ENCODE measurements around the gene GPR142.

GPR142 gene

GRCh38 chr17:74369665-74370490, 2.6 kb downstream of the GPR142 start:
- ATAC-seq: no peak
- no peak for TF ChIP-seq OSR1 (CRISPR knock-in tag; IDR thresholded peaks at IDR 0.05)
- no peak for TF ChIP-seq TCF4 (CRISPR knock-in tag; IDR thresholded peaks at IDR 0.05; ENCODE audit: borderline replicate concordance)
- TF ChIP-seq GLIS3 (CRISPR knock-in tag; IDR thresholded peaks at IDR 0.05): no peak
- no peak for TF ChIP-seq ZC3H10 (CRISPR knock-in tag; IDR thresholded peaks at IDR 0.05)
- TF ChIP-seq POU6F1 (CRISPR knock-in tag; IDR thresholded peaks at IDR 0.05; ENCODE audit: borderline replicate concordance, low read depth): no peak
- TF ChIP-seq CREB5 (CRISPR knock-in tag; IDR thresholded peaks at IDR 0.05; ENCODE audit: low read depth): no peak
- TF ChIP-seq PATZ1 (CRISPR knock-in tag; IDR thresholded peaks at IDR 0.05; ENCODE audit: borderline replicate concordance): no peak
- no peak for TF ChIP-seq ZNF70 (CRISPR knock-in tag; IDR thresholded peaks at IDR 0.05)
- no peak for TF ChIP-seq ZNF8 (CRISPR knock-in tag; IDR thresholded peaks at IDR 0.05)
- TF ChIP-seq ISL1 (CRISPR knock-in tag; IDR thresholded peaks at IDR 0.05): no peak
- no peak for TF ChIP-seq BACH2 (CRISPR knock-in tag; IDR thresholded peaks at IDR 0.05; ENCODE audit: borderline replicate concordance)
- TF ChIP-seq, protein P1, sequence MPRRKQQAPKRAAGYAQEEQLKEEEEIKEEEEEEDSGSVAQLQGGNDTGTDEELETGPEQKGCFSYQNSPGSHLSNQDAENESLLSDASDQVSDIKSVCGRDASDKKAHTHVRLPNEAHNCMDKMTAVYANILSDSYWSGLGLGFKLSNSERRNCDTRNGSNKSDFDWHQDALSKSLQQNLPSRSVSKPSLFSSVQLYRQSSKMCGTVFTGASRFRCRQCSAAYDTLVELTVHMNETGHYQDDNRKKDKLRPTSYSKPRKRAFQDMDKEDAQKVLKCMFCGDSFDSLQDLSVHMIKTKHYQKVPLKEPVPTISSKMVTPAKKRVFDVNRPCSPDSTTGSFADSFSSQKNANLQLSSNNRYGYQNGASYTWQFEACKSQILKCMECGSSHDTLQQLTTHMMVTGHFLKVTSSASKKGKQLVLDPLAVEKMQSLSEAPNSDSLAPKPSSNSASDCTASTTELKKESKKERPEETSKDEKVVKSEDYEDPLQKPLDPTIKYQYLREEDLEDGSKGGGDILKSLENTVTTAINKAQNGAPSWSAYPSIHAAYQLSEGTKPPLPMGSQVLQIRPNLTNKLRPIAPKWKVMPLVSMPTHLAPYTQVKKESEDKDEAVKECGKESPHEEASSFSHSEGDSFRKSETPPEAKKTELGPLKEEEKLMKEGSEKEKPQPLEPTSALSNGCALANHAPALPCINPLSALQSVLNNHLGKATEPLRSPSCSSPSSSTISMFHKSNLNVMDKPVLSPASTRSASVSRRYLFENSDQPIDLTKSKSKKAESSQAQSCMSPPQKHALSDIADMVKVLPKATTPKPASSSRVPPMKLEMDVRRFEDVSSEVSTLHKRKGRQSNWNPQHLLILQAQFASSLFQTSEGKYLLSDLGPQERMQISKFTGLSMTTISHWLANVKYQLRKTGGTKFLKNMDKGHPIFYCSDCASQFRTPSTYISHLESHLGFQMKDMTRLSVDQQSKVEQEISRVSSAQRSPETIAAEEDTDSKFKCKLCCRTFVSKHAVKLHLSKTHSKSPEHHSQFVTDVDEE (CRISPR knock-in tag; IDR thresholded peaks at IDR 0.05): no peak
- TF ChIP-seq ZFP3 (CRISPR knock-in tag; IDR thresholded peaks at IDR 0.05): no peak
- TF ChIP-seq ESRRG (CRISPR knock-in tag; IDR thresholded peaks at IDR 0.05): no peak
- TF ChIP-seq ARNTL (CRISPR knock-in tag; IDR thresholded peaks at IDR 0.05; ENCODE audit: borderline replicate concordance, low read depth): no peak
- TF ChIP-seq SNAI2 (CRISPR knock-in tag; IDR thresholded peaks at IDR 0.05): no peak
- TF ChIP-seq ZNF565 (CRISPR knock-in tag; conservative IDR thresholded peaks at IDR 0.05; ENCODE audit: low read depth): no peak
- TF ChIP-seq CSRNP3 (CRISPR knock-in tag; IDR thresholded peaks at IDR 0.05): no peak
- TF ChIP-seq TOX (CRISPR knock-in tag; IDR thresholded peaks at IDR 0.05; ENCODE audit: borderline replicate concordance): no peak

- no peak for ATAC-seq
- TF ChIP-seq CSDC2 (CRISPR knock-in tag; IDR thresholded peaks at IDR 0.05) (no peak), CREB5 (CRISPR knock-in tag; IDR thresholded peaks at IDR 0.05; ENCODE audit: low read depth) (no peak), GLIS3 (CRISPR knock-in tag; IDR thresholded peaks at IDR 0.05) (no peak), RARB (CRISPR knock-in tag; IDR thresholded peaks at IDR 0.05) (no peak), ZFP3 (CRISPR knock-in tag; IDR thresholded peaks at IDR 0.05) (no peak), CSRNP3 (CRISPR knock-in tag; IDR thresholded peaks at IDR 0.05) (no peak), ZNF565 (CRISPR knock-in tag; conservative IDR thresholded peaks at IDR 0.05; ENCODE audit: low read depth) (no peak), PATZ1 (CRISPR knock-in tag; IDR thresholded peaks at IDR 0.05; ENCODE audit: borderline replicate concordance) (no peak), SNAI2 (CRISPR knock-in tag; IDR thresholded peaks at IDR 0.05) (no peak), POU6F1 (CRISPR knock-in tag; IDR thresholded peaks at IDR 0.05; ENCODE audit: borderline replicate concordance, low read depth) (no peak), ARNTL (CRISPR knock-in tag; IDR thresholded peaks at IDR 0.05; ENCODE audit: borderline replicate concordance, low read depth) (no peak), ZNF8 (CRISPR knock-in tag; IDR thresholded peaks at IDR 0.05) (no peak)
Measured at GRCh38 chr17:74371653-74372147, 4.4 kb downstream of the GPR142 start.
